ENCODE data around the gene PLEKHM2.
"Not testable (repeated sequence)": the region's sequence is repeated elsewhere in the genome, so short reads cannot be mapped to it uniquely, and the experiment has no call there.

PLEKHM2 gene

GRCh38 chr1:15678578-15678977 is 5.5 kb upstream of the PLEKHM2 start:
- DNase-seq: peak in 1 of 2 experiments; percentile 26

DNA sequence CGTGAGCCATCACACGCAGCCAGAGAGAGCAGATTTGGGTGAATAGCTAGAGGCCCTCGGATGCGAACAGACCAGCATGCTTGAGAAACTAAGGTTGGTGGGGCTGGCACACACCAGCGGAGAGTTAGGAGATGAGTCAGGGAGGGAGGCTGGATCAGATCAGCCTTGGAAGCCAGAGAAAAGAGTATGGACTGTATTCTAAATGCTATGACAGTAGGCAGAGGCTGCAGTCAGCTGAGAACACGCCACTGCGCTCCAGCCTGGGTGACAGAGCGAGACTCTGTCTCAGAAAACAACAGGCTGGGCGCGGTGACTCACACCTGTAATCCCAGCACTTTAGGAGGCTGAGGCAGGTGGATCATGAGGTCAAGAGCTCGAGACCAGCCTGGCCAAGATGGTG is 4.0 kb upstream of the PLEKHM2 start:
- no peak for DNase-seq

GRCh38 chr1:15680561-15681348 is 3.4 kb upstream of the PLEKHM2 start:
- DNase-seq: no peak

GRCh38 chr1:15681349-15682292 is 2.5 kb upstream of the PLEKHM2 start:
- no peak for DNase-seq

GRCh38 chr1:15682936-15683341 is 1.2 kb upstream of the PLEKHM2 start:
- no peak for DNase-seq

GRCh38 chr1:15683345-15684039 is 628 bp upstream of the PLEKHM2 start:
- no peak for DNase-seq

DNA sequence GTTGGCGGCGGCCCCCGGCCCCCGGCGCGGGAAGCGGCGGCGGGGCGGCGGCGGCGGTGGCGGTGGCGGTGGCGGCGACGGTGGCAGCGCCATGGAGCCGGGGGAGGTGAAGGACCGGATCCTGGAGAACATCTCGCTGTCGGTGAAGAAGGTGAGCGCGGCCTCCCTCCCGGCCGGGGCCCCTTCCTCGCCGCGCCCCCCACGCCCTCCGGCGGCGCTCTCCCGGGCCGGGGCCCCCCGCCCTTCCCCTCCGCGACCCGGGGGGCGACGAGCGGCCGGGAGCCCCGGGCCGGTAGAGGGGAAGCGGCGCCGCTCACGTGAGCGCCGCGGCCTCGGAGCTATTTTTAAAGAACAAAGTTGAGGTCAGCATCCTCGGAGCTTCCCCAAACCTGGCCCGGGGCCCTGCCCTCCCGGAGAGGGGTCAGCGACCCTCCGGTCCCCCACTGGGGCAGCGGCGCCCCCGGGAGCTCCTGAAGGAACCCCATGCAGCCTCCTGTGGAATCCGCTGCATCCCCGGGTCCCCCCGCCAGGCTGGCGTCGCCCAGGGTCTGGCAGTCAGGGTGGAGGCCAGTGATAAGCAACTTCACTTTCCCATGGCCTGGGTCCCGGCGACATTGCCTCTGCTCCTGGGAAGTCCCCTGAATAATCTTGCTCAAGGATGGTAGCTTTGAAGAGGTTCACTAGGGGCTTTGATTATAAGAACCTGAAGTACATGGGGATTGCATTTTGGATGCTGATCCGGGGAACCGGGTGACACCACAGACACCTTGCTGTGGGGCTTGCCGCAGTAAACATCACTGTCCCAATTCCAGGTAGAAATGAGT is 560 bp downstream of the PLEKHM2 start:
- DNase-seq: peak; percentile 15 to 22

DNA sequence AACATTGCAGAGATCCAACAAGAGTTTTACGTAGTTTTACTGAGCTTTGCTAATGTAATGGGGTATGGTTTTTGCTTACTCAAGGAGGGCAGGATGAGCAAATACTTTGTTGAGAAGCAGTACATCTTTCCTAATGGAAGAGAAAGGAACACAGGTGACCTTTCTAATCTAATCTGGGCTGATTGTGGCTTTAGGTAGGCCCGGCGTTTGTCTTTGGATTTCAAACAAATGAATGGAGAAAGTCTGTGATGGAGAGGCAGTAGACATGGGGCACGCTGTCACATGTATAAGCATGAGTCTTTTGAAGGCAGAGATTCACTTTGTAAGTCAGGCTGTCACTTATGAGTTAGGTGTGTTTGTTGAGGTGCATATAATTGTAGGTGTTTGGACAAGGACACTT is 1.7 kb downstream of the PLEKHM2 start:
- DNase-seq: no peak

- DNase-seq: no peak
These were observed 3.3 kb downstream of the PLEKHM2 start for GRCh38 chr1:15687446-15687845.

- DNase-seq: no peak
These were observed 6.2 kb downstream of the PLEKHM2 start for GRCh38 chr1:15690317-15690716.

GRCh38 chr1:15691434-15692032 is 7.4 kb downstream of the PLEKHM2 start:
- no peak for DNase-seq

DNA sequence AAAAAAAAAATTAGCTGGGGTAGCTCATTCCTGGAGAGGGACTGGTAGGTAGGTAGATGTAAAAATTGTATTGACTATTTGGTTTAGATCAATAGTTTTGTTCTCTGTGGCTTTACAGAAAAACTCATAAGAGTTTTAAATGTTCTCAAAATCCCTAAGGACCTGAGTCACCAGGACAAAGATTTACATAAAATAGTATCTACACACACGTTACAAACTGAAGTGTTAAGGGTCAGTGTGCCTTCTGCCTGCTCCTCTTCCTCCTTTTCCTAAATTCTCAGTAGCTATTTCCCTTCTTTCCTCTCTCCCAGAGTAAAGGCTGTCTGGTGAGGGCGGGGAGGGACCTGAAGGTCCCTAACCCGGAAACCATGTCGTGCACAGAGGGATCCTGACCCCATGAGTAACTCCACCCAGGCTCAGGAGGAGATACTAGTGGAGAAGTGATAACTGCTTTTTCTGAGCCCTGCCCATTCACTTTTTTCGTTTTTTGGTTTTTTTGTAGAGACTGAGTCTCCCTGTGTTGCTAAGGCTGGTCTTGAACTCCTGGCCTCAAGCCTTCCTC is 8.1 kb downstream of the PLEKHM2 start:
- no peak for DNase-seq

DNA sequence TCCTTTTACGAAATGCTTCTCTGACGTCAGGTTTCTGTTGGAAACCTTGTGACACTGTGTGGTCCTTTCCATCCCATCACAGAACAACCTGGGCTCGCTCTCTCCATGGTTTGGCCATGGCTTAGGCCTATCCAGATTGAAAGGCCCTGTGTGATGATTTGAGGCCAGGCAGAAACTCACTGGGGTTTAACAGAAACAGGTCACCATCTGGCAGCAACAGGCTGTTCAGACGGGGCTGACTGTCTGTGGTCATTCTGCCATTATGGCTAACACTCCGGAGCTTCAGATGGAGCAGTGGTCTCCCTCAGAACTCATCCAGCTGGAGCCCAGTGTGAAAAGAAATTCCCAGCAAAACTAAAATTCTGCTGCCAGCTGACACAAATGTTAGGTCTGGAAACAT is 9.3 kb downstream of the PLEKHM2 start:
- DNase-seq: no peak

- DNase-seq: peak; percentile 89 to 92
These were observed 12.9 kb downstream of the PLEKHM2 start for GRCh38 chr1:15696956-15697521.

DNA sequence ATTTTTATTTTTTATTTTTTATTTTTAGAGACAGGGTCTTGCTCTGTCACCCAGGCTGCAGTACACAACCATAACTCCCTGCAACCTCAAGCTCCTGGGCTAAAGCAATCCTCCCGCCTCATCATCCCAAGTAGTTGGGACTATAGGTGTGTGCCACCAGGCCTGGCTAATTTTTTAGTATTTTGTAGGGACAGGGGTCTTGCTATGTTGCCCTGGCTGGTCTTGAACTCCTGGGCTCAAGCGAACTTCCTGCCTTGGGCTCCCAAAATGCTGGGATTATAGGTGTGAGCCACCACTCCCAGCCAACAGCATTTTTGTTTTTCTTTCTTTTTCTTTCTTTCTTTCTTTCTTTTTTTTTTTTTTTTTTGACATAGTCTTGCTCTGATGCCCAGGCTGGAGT is 14.1 kb downstream of the PLEKHM2 start:
- no peak for DNase-seq

GRCh38 chr1:15699321-15699720 is 15.2 kb downstream of the PLEKHM2 start:
- DNase-seq: not testable (repeated sequence)

- DNase-seq: no peak
These were observed 16.4 kb downstream of the PLEKHM2 start for GRCh38 chr1:15700508-15700907.

DNA sequence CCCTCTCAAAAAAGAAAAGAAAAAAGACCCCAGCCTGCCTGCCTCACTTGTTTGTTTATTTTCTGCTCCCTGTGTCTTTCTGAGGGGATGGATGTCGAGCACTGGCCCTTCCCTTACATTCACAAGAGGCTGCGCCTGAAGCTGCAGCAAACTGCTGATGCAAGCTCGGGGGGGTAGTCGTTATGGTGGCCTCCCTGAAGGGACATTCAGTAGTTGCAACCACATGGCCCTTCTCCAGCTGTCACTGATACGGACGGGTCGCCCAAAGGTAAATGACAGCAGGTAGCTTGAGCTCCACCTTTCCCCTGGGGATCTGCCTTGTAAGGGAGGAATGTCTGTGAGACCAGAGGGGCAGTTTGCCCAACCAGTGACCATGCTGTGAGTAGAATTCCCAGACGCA is 17.7 kb downstream of the PLEKHM2 start:
- DNase-seq: no peak

DNA sequence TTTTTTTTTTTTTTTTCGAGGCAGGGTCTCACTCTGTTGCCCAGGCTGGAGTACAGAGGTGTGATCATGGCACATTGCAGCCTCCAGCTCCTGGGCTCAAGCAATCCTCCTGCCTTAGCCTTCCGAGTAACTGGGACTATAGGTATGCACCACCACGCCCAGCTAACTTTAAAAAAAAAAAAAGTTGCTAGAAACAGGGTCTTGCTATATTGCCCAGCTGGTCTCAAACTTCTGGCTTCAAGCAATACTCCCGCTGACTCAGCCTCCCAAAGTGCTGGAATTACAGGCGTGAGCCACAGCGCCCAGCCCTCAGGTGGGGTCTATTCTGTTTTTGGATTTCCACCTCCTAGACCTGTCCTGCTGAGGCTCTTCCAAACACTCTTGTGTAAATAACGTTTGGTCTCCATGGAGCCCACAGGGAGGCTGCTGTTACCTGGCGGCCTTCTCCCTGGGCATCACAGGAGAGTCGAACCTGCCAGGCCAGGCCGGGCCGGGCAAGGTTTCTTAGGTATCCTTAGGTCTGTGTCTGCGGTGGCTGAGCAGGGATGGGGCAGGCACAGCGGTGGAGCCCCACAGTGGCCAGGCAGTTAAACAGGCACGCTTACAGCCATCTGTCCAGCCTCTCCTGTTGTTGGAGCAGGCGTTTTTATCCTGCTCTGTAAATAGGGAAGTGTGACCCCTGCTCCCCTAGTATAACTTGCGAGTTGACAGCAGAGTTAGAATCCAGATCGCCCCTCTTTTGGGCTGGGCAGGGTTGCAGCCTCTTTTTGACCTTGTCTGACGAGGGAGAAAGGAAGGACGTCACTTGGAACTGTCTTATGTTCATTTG is 18.8 kb downstream of the PLEKHM2 start:
- DNase-seq: no peak

DNA sequence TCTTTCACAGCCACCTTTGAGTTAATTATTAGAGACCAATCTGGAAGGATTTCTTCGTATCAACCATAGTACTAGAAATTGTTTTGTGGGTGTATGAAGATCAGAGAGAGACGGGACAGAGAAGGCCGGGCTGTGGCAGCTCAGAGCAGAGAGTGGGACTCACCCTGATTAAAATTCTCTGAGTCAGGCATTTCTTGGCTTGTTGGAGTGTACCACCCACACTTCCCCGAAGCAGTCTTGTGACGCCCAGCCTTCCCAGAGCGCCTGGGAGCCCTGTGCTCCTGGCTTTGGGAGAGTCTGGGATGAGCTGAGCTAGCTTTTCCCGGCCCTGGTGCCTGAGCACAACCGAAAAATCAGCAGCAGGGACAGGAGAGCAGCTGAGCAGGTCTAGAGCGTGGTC is 19.4 kb downstream of the PLEKHM2 start:
- DNase-seq: no peak

Measured in Kasumi-1 (cell line).